ENCODE results near the gene NRCAM.

The NRCAM gene

GRCh38 chr7:108193594-108194498 is 262.4 kb downstream of the NRCAM start:
- CTCF ChIA-PET, result no interaction called here
- DNase-seq (ENCODE audit: extremely low spot score), result no peak
- POLR2A ChIA-PET, result no interaction called here
- no peak for TF ChIP-seq TARDBP (IDR thresholded peaks at IDR 0.05)
- TF ChIP-seq BHLHE40 (IDR thresholded peaks at IDR 0.05; ENCODE audit: borderline replicate concordance), result no peak
- TF ChIP-seq ELF4 (IDR thresholded peaks at IDR 0.05), result no peak
- TF ChIP-seq NFRKB (IDR thresholded peaks at IDR 0.05), result no peak
- no peak for TF ChIP-seq LEF1 (IDR thresholded peaks at IDR 0.05; ENCODE audit: borderline replicate concordance)
- TF ChIP-seq ARNT (IDR thresholded peaks at IDR 0.05), result no peak
- no peak for TF ChIP-seq ZNF384 (IDR thresholded peaks at IDR 0.05)
- TF ChIP-seq FOXK2 (IDR thresholded peaks at IDR 0.05), result no peak
- TF ChIP-seq HDGF (IDR thresholded peaks at IDR 0.05; ENCODE audit: borderline replicate concordance), result no peak
- TF ChIP-seq L3MBTL2 (conservative IDR thresholded peaks at IDR 0.05), result no peak
- no peak for TF ChIP-seq SP1 (IDR thresholded peaks at IDR 0.05)
- TF ChIP-seq SUZ12 (IDR thresholded peaks at IDR 0.05), result no peak
- TF ChIP-seq PKNOX1 (IDR thresholded peaks at IDR 0.05), result no peak
- TF ChIP-seq CTBP1 (IDR thresholded peaks at IDR 0.05; ENCODE audit: borderline replicate concordance), result no peak

- CTCF ChIA-PET, result no interaction called here
- DNase-seq (ENCODE audit: extremely low spot score), result no peak
- TF ChIP-seq LEF1 (IDR thresholded peaks at IDR 0.05; ENCODE audit: borderline replicate concordance) (no peak), ARNT (IDR thresholded peaks at IDR 0.05) (no peak), SUZ12 (IDR thresholded peaks at IDR 0.05) (no peak), NFRKB (IDR thresholded peaks at IDR 0.05) (no peak)
- POLR2A ChIA-PET, result no interaction called here
These were observed 265.3 kb downstream of the NRCAM start for GRCh38 chr7:108190891-108191290.

- DNase-seq (ENCODE audit: extremely low spot score), result no peak
- ChIA-PET POLR2A (no interaction called here), CTCF (no interaction called here)
- TF ChIP-seq ELF4 (IDR thresholded peaks at IDR 0.05) (no peak), FOXM1 (IDR thresholded peaks at IDR 0.05; ENCODE audit: borderline replicate concordance) (no peak), BHLHE40 (IDR thresholded peaks at IDR 0.05; ENCODE audit: borderline replicate concordance) (no peak), ARNT (IDR thresholded peaks at IDR 0.05) (no peak), PKNOX1 (IDR thresholded peaks at IDR 0.05) (no peak), FOXA1 (IDR thresholded peaks at IDR 0.05) (no peak)
These were observed 266.4 kb downstream of the NRCAM start for GRCh38 chr7:108189733-108190388.

- ChIA-PET POLR2A (no interaction called here), CTCF (no interaction called here)
- no peak for DNase-seq (ENCODE audit: extremely low spot score)
- TF ChIP-seq NFRKB (IDR thresholded peaks at IDR 0.05) (no peak), LEF1 (IDR thresholded peaks at IDR 0.05; ENCODE audit: borderline replicate concordance) (no peak), L3MBTL2 (conservative IDR thresholded peaks at IDR 0.05) (no peak), PKNOX1 (IDR thresholded peaks at IDR 0.05) (no peak), BHLHE40 (IDR thresholded peaks at IDR 0.05; ENCODE audit: borderline replicate concordance) (no peak), FOXM1 (IDR thresholded peaks at IDR 0.05; ENCODE audit: borderline replicate concordance) (no peak)
These were observed 267.5 kb downstream of the NRCAM start for GRCh38 chr7:108188724-108189123.

- DNase-seq (ENCODE audit: extremely low spot score), result peak; percentile 37
- TF ChIP-seq ZNF384 (IDR thresholded peaks at IDR 0.05), result peak; percentile 89
- no peak for TF ChIP-seq SUZ12 (IDR thresholded peaks at IDR 0.05)
- no peak for TF ChIP-seq FOXK2 (IDR thresholded peaks at IDR 0.05)
- TF ChIP-seq SP1 (IDR thresholded peaks at IDR 0.05), result no peak
- TF ChIP-seq NFRKB (IDR thresholded peaks at IDR 0.05), result no peak
- no peak for TF ChIP-seq FOXA1 (IDR thresholded peaks at IDR 0.05)
- TF ChIP-seq PKNOX1 (IDR thresholded peaks at IDR 0.05), result peak; percentile 28; the same call in 1 of the 2 replicates
- no peak for TF ChIP-seq CTBP1 (IDR thresholded peaks at IDR 0.05; ENCODE audit: borderline replicate concordance)
- TF ChIP-seq BHLHE40 (IDR thresholded peaks at IDR 0.05; ENCODE audit: borderline replicate concordance), result no peak
- no peak for TF ChIP-seq TARDBP (IDR thresholded peaks at IDR 0.05)
- no peak for TF ChIP-seq ELF4 (IDR thresholded peaks at IDR 0.05)
- POLR2A ChIA-PET, result no interaction called here
- CTCF ChIA-PET, result interaction anchor here (0.6 to 0.7 kb wide), 2 partner anchors 36 to 564 kb away, joined by 6 to 9 read pairs; no protein-coding TSS in a partner anchor
These were observed 274.9 kb downstream of the NRCAM start for GRCh38 chr7:108181073-108181985.
